ENCODE measurements around the gene PKMYT1. TPM values are rescaled to one million over a fixed set of nuclear protein-coding genes. Genes with fewer than 3 reads are reported as not detected.

The PKMYT1 gene
- total RNA-seq, 1 donor from 2014 or later: not detected

GRCh38 chr16:3021449-3022207 lies 41.4 kb upstream of the PKMYT1 start:
- Histone ChIP-seq H3K36me3 (peaks cover 9% of the 10 kb centered on the region in 2 donors), H3K9me3 (no peaks in the 10 kb centered on the region), H3K27me3 (peaks cover 6% of the 10 kb centered on the region), H3K4me1 (peaks cover 9 to 34% of the 10 kb centered on the region in 2 donors), H3K27ac (peak overlapping the region; percentile 98 to 100), H3K4me3 (peak overlapping the region; percentile 68 to 93)
- TF ChIP-seq CTCF (IDR thresholded peaks at IDR 0.05): peak; percentile 8 to 35 (median 32)
- DNase-seq (ENCODE audit: low spot score in 2 of 2): peak; percentile 73 to 92
- intact Hi-C loops (cut with DNase I): loop anchor here (2.0 to 10.0 kb wide), 9 partner anchors 117 to 1409 kb away; partner anchors contain the start of genes BRICD5, CEMP1, CRAMP1 and FLYWCH2

- Histone ChIP-seq H3K9me3 (no peaks in the 10 kb centered on the region), H3K4me3 (peak overlapping the region; percentile 68 to 93), H3K27ac (peak overlapping the region; percentile 98 to 100), H3K36me3 (peaks cover 1 to 2% of the 10 kb centered on the region in 2 donors), H3K27me3 (peaks cover 6% of the 10 kb centered on the region), H3K4me1 (peaks cover 9 to 34% of the 10 kb centered on the region in 2 donors)
- TF ChIP-seq CTCF (IDR thresholded peaks at IDR 0.05): peak in 1 of 3 experiments; percentile 9
- intact Hi-C loops (cut with DNase I): loop anchor here (1.0 to 10.0 kb wide), 10 partner anchors 17 to 1409 kb away; partner anchors contain the start of genes BRICD5, CEMP1, CRAMP1 and FLYWCH2
- DNase-seq (ENCODE audit: low spot score in 2 of 2): peak; percentile 80 to 97
These were observed 40.6 kb upstream of the PKMYT1 start for GRCh38 chr16:3020604-3021448.

GRCh38 chr16:3020247-3020603 lies 40.0 kb upstream of the PKMYT1 start, which contains the start of gene TNFRSF12A:
TSS of gene TNFRSF12A (plus strand) at chr16:3020368. CDS start at chr16:3020398, 30 bp downstream.
- H3K4me3 ChIP-seq: peak within 1 kb of the TSS; percentile 68 to 93
- peak in 1 of 3 experiments; percentile 26 for TF ChIP-seq CTCF (IDR thresholded peaks at IDR 0.05)
- intact Hi-C loops (cut with DNase I): loop anchor here (1.0 to 10.0 kb wide), 10 partner anchors 16 to 1408 kb away; partner anchors contain the start of genes BRICD5, CEMP1, CRAMP1 and FLYWCH2

GRCh38 chr16:3019594-3020246 lies 39.5 kb upstream of the PKMYT1 start:
- intact Hi-C loops (cut with DNase I): loop anchor here (1.0 to 10.0 kb wide), 10 partner anchors 15 to 1407 kb away; partner anchors contain the start of genes BRICD5, CEMP1, CRAMP1 and FLYWCH2
- no peak for TF ChIP-seq CTCF (IDR thresholded peaks at IDR 0.05)
- no peaks in the 10 kb centered on the region for H3K9me3 ChIP-seq
- peaks cover 6% of the 10 kb centered on the region for H3K27me3 ChIP-seq
- H3K4me3 ChIP-seq: peak overlapping the region; percentile 68 to 93
- no peaks in the 10 kb centered on the region for H3K36me3 ChIP-seq
- peak overlapping the region in 1 of 2 donors; percentile 100 for H3K27ac ChIP-seq
- no peak for DNase-seq (ENCODE audit: low spot score in 2 of 2)
- H3K4me1 ChIP-seq: peaks cover 9 to 29% of the 10 kb centered on the region in 2 donors

More at GRCh38 chr16:3020247-3020603, 40.0 kb upstream of the PKMYT1 start, which contains the start of gene TNFRSF12A:
- H3K27ac ChIP-seq: peak within 1 kb of the TSS; percentile 98 to 100
- DNase-seq (ENCODE audit: low spot score in 2 of 2): peak in 1 of 2 donors; percentile 89
- peaks cover 9 to 34% of the 10 kb centered on the region in 2 donors for H3K4me1 ChIP-seq
- H3K9me3 ChIP-seq: no peaks in the 10 kb centered on the region
- peaks cover 6% of the 10 kb centered on the region for H3K27me3 ChIP-seq
- no peaks in the 10 kb centered on the region for H3K36me3 ChIP-seq
